ENCODE results near the gene CAPNS1.

DNA sequence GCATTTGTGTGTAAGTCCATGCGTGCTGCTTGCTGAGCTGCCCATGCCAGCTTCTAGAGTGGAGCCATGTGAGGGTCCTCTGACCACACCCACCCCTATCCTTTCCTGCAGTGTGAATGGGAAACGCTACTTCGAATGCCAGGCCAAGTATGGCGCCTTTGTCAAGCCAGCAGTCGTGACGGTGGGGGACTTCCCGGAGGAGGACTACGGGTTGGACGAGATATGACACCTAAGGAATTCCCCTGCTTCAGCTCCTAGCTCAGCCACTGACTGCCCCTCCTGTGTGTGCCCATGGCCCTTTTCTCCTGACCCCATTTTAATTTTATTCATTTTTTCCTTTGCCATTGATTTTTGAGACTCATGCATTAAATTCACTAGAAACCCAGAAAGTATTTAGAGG lies 14.3 kb upstream of the CAPNS1 start:
- TF ChIP-seq, protein P1, sequence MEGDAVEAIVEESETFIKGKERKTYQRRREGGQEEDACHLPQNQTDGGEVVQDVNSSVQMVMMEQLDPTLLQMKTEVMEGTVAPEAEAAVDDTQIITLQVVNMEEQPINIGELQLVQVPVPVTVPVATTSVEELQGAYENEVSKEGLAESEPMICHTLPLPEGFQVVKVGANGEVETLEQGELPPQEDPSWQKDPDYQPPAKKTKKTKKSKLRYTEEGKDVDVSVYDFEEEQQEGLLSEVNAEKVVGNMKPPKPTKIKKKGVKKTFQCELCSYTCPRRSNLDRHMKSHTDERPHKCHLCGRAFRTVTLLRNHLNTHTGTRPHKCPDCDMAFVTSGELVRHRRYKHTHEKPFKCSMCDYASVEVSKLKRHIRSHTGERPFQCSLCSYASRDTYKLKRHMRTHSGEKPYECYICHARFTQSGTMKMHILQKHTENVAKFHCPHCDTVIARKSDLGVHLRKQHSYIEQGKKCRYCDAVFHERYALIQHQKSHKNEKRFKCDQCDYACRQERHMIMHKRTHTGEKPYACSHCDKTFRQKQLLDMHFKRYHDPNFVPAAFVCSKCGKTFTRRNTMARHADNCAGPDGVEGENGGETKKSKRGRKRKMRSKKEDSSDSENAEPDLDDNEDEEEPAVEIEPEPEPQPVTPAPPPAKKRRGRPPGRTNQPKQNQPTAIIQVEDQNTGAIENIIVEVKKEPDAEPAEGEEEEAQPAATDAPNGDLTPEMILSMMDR (IDR thresholded peaks at IDR 0.05; ENCODE audit: low read length), result no peak
- TF ChIP-seq EZH2 (optimal IDR thresholded peaks at IDR 0.05; ENCODE audit: low read depth, low read length), result no peak
